ENCODE measurements around the gene TDRD10.

DNA sequence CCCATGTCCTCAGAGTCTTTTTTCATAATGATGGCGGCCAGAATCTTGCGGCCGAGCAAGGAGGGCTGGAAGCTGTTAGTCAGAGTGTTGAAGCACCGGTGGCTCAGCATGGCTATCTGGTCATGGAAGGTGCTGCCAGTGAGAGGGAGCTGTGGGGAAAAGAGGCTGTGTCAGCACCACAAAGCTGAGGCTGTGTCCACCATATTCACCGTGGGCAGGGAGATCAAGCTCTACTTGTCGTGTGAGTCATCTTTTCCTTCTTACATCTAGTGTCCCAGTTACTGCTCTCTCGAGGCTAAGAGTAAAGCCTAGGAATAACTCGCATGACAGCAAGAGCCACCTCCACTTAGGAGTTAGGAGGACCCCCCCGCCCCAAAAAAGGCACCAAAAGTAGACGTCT, 87.8 kb downstream of the TDRD10 start:
- TF ChIP-seq, protein P1, sequence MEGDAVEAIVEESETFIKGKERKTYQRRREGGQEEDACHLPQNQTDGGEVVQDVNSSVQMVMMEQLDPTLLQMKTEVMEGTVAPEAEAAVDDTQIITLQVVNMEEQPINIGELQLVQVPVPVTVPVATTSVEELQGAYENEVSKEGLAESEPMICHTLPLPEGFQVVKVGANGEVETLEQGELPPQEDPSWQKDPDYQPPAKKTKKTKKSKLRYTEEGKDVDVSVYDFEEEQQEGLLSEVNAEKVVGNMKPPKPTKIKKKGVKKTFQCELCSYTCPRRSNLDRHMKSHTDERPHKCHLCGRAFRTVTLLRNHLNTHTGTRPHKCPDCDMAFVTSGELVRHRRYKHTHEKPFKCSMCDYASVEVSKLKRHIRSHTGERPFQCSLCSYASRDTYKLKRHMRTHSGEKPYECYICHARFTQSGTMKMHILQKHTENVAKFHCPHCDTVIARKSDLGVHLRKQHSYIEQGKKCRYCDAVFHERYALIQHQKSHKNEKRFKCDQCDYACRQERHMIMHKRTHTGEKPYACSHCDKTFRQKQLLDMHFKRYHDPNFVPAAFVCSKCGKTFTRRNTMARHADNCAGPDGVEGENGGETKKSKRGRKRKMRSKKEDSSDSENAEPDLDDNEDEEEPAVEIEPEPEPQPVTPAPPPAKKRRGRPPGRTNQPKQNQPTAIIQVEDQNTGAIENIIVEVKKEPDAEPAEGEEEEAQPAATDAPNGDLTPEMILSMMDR (IDR thresholded peaks at IDR 0.05 in 4 of 5, conservative IDR thresholded peaks at IDR 0.05 in 1 of 5) = no peak
- TF ChIP-seq POLR2A (IDR thresholded peaks at IDR 0.05) = no peak

Data from gastrocnemius medialis (tissue), 4 donors.